HEK293 (cell line): Measurements from ENCODE around the gene B4GALNT1.
A peak's percentile ranks its signal among the peaks of the same experiment; 100 is the strongest.

Experiments used
- BCL11A ChIP-seq: fragments of 450-650 bp; formaldehyde crosslinking; IDR thresholded peaks from 2 replicates; pipeline ENCODE4 v1.5.1; 2016; ENCODE audit warnings: low read depth, missing biosample characterization, missing genetic modification characterization
- EGR2 ChIP-seq: fragments of 450-650 bp; formaldehyde crosslinking; IDR thresholded peaks from 2 replicates; pipeline ENCODE4 v1.5.1; 2016; ENCODE audit warnings: low read depth, missing biosample characterization, missing genetic modification characterization
- HOXD13 ChIP-seq: sonication (generic); formaldehyde crosslinking; IDR thresholded peaks from 2 replicates; pipeline ENCODE4 v1.8.0; 2022; ENCODE audit warnings: missing genetic modification reagents, borderline replicate concordance
- KLF9 ChIP-seq: fragments of 450-650 bp; formaldehyde crosslinking; IDR thresholded peaks from 2 replicates; pipeline ENCODE4 v1.5.1; 2016; ENCODE audit warnings: missing biosample characterization, missing genetic modification characterization, low read depth
- SP7 ChIP-seq: fragments of 450-650 bp; formaldehyde crosslinking; IDR thresholded peaks from 2 replicates; pipeline ENCODE4 v1.5.1; 2016; ENCODE audit warnings: missing biosample characterization, missing genetic modification characterization
- ZBTB17 ChIP-seq: fragments of 450-650 bp; formaldehyde crosslinking; IDR thresholded peaks from 2 replicates; pipeline ENCODE4 v1.5.1; 2016; ENCODE audit warnings: missing biosample characterization, missing genetic modification characterization
- ZBTB21 ChIP-seq: fragments of 450-650 bp; formaldehyde crosslinking; IDR thresholded peaks from 2 replicates; pipeline ENCODE4 v1.5.1; 2017; ENCODE audit warnings: missing biosample characterization, missing genetic modification characterization
- ZNF132 ChIP-seq: fragments of 450-650 bp; formaldehyde crosslinking; IDR thresholded peaks from 2 replicates; pipeline ENCODE4 v1.5.1; 2017; ENCODE audit warnings: missing biosample characterization, missing genetic modification characterization, borderline replicate concordance
- ZNF157 ChIP-seq: fragments of 450-650 bp; formaldehyde crosslinking; IDR thresholded peaks from 2 replicates; pipeline ENCODE4 v1.5.1; 2016; ENCODE audit warnings: missing biosample characterization, missing genetic modification characterization
- ZNF174 ChIP-seq: fragments of 450-650 bp; formaldehyde crosslinking; IDR thresholded peaks from 2 replicates; pipeline ENCODE4 v1.5.0; 2017; ENCODE audit warnings: missing biosample characterization, mild to moderate bottlenecking, missing genetic modification characterization
- ZNF2 ChIP-seq: fragments of 450-650 bp; formaldehyde crosslinking; IDR thresholded peaks from 2 replicates; pipeline ENCODE4 v1.5.1; 2016; ENCODE audit warnings: missing biosample characterization, missing genetic modification characterization
- ZNF211 ChIP-seq: fragments of 450-650 bp; formaldehyde crosslinking; IDR thresholded peaks from 2 replicates; pipeline ENCODE4 v1.5.1; 2016; ENCODE audit warnings: low read depth, missing biosample characterization, missing genetic modification characterization
- ZNF248 ChIP-seq: fragments of 450-650 bp; formaldehyde crosslinking; IDR thresholded peaks from 2 replicates; pipeline ENCODE4 v1.5.1; 2017; ENCODE audit warnings: missing biosample characterization, missing genetic modification characterization
- ZNF404 ChIP-seq: fragments of 450-650 bp; formaldehyde crosslinking; IDR thresholded peaks from 2 replicates; pipeline ENCODE4 v1.5.1; 2017; ENCODE audit warnings: missing biosample characterization, missing genetic modification characterization
- ZNF426 ChIP-seq: fragments of 450-650 bp; formaldehyde crosslinking; IDR thresholded peaks from 2 replicates; pipeline ENCODE4 v1.5.1; 2017; ENCODE audit warnings: missing biosample characterization, missing genetic modification characterization, mild to moderate bottlenecking, inconsistent platforms, moderate library complexity
- ZNF530 ChIP-seq: fragments of 450-650 bp; formaldehyde crosslinking; IDR thresholded peaks from 2 replicates; pipeline ENCODE4 v1.5.1; 2016; ENCODE audit warnings: low read depth, missing biosample characterization, missing genetic modification characterization
- ZNF548 ChIP-seq: fragments of 450-650 bp; formaldehyde crosslinking; IDR thresholded peaks from 2 replicates; pipeline ENCODE4 v1.5.1; 2016; ENCODE audit warnings: missing biosample characterization, missing genetic modification characterization
- ZNF549 ChIP-seq: fragments of 450-650 bp; IDR thresholded peaks from 2 replicates; pipeline ENCODE4 v1.5.1; 2018; ENCODE audit warnings: missing biosample characterization, missing genetic modification characterization, mild to moderate bottlenecking, inconsistent platforms, moderate library complexity
- ZNF626 ChIP-seq: fragments of 450-650 bp; sonication (Bioruptor Pico); formaldehyde crosslinking; IDR thresholded peaks from 2 replicates; pipeline ENCODE4 v1.5.1; 2018; ENCODE audit warnings: missing biosample characterization, missing genetic modification characterization, inconsistent platforms
- ZNF660 ChIP-seq: fragments of 450-650 bp; IDR thresholded peaks from 2 replicates; pipeline ENCODE4 v1.5.1; 2018; ENCODE audit warnings: missing biosample characterization, mild to moderate bottlenecking, missing genetic modification characterization
- ZNF792 ChIP-seq: fragments of 450-650 bp; formaldehyde crosslinking; IDR thresholded peaks from 2 replicates; pipeline ENCODE4 v1.5.1; 2016; ENCODE audit warnings: missing biosample characterization, missing genetic modification characterization
- ZSCAN16 ChIP-seq: fragments of 450-650 bp; formaldehyde crosslinking; IDR thresholded peaks from 2 replicates; pipeline ENCODE4 v1.5.1; 2016; ENCODE audit warnings: missing biosample characterization, missing genetic modification characterization
- TF ChIP-seq, protein P1 (sequence below): fragments of 450-650 bp; formaldehyde crosslinking; IDR thresholded peaks from 2 replicates; pipeline ENCODE4 v1.5.1; 2016; ENCODE audit warnings: missing biosample characterization, missing genetic modification characterization
- TF ChIP-seq, protein P2 (sequence below): fragments of 450-650 bp; formaldehyde crosslinking; IDR thresholded peaks from 2 replicates; pipeline ENCODE4 v1.5.1; 2016; ENCODE audit warnings: missing biosample characterization, missing genetic modification characterization
- TF ChIP-seq, protein P3 (sequence below): fragments of 450-650 bp; formaldehyde crosslinking; IDR thresholded peaks from 2 replicates; pipeline ENCODE4 v1.5.0; 2017; ENCODE audit warnings: missing biosample characterization, missing genetic modification characterization, borderline replicate concordance
- TF ChIP-seq, protein P4 (sequence below): fragments of 450-650 bp; formaldehyde crosslinking; IDR thresholded peaks from 2 replicates; pipeline ENCODE4 v1.5.1; 2016; ENCODE audit warnings: missing biosample characterization, missing genetic modification characterization
- TF ChIP-seq, protein P5 (sequence below): fragments of 450-650 bp; formaldehyde crosslinking; IDR thresholded peaks from 2 replicates; pipeline ENCODE4 v1.5.1; 2016; ENCODE audit warnings: missing biosample characterization, missing genetic modification characterization
- TF ChIP-seq, protein P6 (sequence below): fragments of 450-650 bp; formaldehyde crosslinking; IDR thresholded peaks from 2 replicates; pipeline ENCODE4 v1.5.1; 2016; ENCODE audit warnings: missing biosample characterization, missing genetic modification characterization

Gene B4GALNT1

DNA sequence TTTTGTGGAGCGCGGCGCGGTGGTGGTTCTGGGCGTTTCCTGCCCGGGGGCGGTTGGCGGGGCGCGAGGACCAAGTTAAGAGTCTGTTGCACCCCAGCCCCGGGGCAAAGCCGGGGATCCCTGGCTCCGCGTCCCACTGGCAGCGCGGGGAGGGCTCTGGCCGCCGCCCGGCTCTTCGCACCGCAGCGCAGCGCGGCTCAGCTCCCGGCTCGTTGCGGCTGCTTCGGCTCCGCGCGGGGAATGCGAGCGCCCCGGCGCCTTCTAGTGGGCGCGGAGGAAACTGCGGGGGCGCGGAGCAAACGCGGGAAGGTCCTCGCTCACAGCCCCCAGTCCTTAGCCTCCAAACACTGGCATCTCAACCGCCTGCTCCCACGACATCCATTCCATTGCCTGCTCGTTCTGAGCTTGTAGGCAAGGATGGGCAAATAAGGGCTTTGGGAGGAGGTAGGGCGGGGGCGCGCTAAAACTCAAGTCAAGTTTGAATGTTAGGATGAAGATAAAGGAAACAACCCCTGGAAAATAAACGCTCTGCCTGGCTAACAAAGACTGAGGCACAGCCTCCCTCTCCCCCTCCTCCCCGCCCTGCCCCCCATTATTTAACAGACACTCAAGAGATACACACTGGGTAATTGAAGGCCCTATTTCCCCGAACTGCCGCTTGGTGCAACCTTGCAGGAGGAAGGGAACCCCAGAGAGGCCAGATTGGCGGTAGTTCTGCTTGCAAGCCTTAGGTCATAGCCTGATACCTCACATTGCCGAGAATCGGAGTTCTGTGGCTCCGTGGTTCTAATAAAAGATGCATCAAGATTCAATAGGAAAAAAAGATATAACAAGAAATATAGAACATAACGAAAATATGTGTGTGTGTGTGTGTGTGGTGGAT lies at the start of gene B4GALNT1 (continued):
- no peak for TF ChIP-seq ZNF157 (tag by site-specific recombination)
- TF ChIP-seq, protein P1, sequence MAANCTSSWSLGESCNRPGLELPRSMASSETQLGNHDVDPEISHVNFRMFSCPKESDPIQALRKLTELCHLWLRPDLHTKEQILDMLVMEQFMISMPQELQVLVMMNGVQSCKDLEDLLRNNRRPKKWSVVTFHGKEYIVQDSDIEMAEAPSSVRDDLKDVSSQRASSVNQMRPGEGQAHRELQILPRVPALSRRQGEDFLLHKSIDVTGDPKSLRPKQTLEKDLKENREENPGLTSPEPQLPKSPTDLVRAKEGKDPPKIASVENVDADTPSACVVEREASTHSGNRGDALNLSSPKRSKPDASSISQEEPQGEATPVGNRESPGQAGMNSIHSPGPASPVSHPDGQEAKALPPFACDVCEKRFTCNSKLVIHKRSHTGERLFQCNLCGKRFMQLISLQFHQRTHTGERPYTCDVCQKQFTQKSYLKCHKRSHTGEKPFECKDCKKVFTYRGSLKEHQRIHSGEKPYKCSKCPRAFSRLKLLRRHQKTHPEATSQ (tag by site-specific recombination): 0 out of 2 replicates have a peak, but pooled peaks have one; percentile 42
- TF ChIP-seq KLF9: no peak; the same call in 1 of the 2 replicates
- TF ChIP-seq ZNF174 (tag by site-specific recombination): no peak
- no peak for TF ChIP-seq ZNF248 (tag by site-specific recombination)
- TF ChIP-seq ZNF626 (tag by site-specific recombination): no peak
- TF ChIP-seq ZNF792 (tag by site-specific recombination): no peak
- peak; percentile 72 for TF ChIP-seq ZBTB17 (tag by site-specific recombination)
- TF ChIP-seq ZSCAN16 (tag by site-specific recombination): no peak
- TF ChIP-seq ZNF548: no peak
- TF ChIP-seq, protein P2, sequence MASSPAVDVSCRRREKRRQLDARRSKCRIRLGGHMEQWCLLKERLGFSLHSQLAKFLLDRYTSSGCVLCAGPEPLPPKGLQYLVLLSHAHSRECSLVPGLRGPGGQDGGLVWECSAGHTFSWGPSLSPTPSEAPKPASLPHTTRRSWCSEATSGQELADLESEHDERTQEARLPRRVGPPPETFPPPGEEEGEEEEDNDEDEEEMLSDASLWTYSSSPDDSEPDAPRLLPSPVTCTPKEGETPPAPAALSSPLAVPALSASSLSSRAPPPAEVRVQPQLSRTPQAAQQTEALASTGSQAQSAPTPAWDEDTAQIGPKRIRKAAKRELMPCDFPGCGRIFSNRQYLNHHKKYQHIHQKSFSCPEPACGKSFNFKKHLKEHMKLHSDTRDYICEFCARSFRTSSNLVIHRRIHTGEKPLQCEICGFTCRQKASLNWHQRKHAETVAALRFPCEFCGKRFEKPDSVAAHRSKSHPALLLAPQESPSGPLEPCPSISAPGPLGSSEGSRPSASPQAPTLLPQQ (tag by site-specific recombination): peak; percentile 55; the same call in 1 of the 2 replicates
- no peak for TF ChIP-seq ZNF530 (tag by site-specific recombination)
- no peak for TF ChIP-seq ZNF132 (tag by site-specific recombination)
- TF ChIP-seq, protein P3, sequence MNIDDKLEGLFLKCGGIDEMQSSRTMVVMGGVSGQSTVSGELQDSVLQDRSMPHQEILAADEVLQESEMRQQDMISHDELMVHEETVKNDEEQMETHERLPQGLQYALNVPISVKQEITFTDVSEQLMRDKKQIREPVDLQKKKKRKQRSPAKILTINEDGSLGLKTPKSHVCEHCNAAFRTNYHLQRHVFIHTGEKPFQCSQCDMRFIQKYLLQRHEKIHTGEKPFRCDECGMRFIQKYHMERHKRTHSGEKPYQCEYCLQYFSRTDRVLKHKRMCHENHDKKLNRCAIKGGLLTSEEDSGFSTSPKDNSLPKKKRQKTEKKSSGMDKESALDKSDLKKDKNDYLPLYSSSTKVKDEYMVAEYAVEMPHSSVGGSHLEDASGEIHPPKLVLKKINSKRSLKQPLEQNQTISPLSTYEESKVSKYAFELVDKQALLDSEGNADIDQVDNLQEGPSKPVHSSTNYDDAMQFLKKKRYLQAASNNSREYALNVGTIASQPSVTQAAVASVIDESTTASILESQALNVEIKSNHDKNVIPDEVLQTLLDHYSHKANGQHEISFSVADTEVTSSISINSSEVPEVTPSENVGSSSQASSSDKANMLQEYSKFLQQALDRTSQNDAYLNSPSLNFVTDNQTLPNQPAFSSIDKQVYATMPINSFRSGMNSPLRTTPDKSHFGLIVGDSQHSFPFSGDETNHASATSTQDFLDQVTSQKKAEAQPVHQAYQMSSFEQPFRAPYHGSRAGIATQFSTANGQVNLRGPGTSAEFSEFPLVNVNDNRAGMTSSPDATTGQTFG (tag by site-specific recombination): no peak
- no peak for TF ChIP-seq BCL11A
- TF ChIP-seq ZBTB21: no peak
- no peak for TF ChIP-seq HOXD13 (CRISPR knock-in tag)
- no peak for TF ChIP-seq ZNF404 (tag by site-specific recombination)
- no peak for TF ChIP-seq ZNF426 (tag by site-specific recombination)
- no peak for TF ChIP-seq ZNF549 (tag by site-specific recombination)
- TF ChIP-seq ZNF660 (tag by site-specific recombination): peak; percentile 66; the same call in 1 of the 2 replicates
- TF ChIP-seq SP7 (tag by site-specific recombination): peak; percentile 55; the same call in 1 of the 2 replicates
- TF ChIP-seq, protein P4, sequence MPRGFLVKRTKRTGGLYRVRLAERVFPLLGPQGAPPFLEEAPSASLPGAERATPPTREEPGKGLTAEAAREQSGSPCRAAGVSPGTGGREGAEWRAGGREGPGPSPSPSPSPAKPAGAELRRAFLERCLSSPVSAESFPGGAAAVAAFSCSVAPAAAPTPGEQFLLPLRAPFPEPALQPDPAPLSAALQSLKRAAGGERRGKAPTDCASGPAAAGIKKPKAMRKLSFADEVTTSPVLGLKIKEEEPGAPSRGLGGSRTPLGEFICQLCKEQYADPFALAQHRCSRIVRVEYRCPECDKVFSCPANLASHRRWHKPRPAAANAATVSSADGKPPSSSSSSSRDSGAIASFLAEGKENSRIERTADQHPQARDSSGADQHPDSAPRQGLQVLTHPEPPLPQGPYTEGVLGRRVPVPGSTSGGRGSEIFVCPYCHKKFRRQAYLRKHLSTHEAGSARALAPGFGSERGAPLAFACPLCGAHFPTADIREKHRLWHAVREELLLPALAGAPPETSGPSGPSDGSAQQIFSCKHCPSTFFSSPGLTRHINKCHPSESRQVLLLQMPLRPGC: peak; percentile 54; the same call in 1 of the 2 replicates
- no peak for TF ChIP-seq ZNF211
- TF ChIP-seq, protein P5, sequence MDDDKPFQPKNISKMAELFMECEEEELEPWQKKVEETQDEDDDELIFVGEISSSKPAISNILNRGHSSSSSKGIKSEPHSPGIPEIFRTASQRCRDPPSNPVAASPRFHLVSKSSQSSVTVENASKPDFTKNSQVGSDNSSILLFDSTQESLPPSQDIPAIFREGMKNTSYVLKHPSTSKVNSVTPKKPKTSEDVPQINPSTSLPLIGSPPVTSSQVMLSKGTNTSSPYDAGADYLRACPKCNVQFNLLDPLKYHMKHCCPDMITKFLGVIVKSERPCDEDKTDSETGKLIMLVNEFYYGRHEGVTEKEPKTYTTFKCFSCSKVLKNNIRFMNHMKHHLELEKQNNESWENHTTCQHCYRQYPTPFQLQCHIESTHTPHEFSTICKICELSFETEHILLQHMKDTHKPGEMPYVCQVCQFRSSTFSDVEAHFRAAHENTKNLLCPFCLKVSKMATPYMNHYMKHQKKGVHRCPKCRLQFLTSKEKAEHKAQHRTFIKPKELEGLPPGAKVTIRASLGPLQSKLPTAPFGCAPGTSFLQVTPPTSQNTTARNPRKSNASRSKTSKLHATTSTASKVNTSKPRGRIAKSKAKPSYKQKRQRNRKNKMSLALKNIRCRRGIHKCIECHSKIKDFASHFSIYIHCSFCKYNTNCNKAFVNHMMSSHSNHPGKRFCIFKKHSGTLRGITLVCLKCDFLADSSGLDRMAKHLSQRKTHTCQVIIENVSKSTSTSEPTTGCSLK (tag by site-specific recombination): no peak
- TF ChIP-seq EGR2 (tag by site-specific recombination): peak; percentile 89
- peak; percentile 87 for TF ChIP-seq ZNF2 (tag by site-specific recombination)
- TF ChIP-seq, protein P6, sequence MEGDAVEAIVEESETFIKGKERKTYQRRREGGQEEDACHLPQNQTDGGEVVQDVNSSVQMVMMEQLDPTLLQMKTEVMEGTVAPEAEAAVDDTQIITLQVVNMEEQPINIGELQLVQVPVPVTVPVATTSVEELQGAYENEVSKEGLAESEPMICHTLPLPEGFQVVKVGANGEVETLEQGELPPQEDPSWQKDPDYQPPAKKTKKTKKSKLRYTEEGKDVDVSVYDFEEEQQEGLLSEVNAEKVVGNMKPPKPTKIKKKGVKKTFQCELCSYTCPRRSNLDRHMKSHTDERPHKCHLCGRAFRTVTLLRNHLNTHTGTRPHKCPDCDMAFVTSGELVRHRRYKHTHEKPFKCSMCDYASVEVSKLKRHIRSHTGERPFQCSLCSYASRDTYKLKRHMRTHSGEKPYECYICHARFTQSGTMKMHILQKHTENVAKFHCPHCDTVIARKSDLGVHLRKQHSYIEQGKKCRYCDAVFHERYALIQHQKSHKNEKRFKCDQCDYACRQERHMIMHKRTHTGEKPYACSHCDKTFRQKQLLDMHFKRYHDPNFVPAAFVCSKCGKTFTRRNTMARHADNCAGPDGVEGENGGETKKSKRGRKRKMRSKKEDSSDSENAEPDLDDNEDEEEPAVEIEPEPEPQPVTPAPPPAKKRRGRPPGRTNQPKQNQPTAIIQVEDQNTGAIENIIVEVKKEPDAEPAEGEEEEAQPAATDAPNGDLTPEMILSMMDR (tag by site-specific recombination): peak; percentile 93
